NCI-H748 treated with DMSO at 0.1 percent for 48 hours (cell line): Measurements from ENCODE around the gene ANP32A.

Experiments
- DNase-seq: peaks from one replicate; lab custom pipeline; 2025; lab: John Stamatoyannopoulos, UW

ANP32A gene

GRCh38 chr15:68743256-68743655 is 77.4 kb downstream of the ANP32A start:
- no peak for DNase-seq

DNA sequence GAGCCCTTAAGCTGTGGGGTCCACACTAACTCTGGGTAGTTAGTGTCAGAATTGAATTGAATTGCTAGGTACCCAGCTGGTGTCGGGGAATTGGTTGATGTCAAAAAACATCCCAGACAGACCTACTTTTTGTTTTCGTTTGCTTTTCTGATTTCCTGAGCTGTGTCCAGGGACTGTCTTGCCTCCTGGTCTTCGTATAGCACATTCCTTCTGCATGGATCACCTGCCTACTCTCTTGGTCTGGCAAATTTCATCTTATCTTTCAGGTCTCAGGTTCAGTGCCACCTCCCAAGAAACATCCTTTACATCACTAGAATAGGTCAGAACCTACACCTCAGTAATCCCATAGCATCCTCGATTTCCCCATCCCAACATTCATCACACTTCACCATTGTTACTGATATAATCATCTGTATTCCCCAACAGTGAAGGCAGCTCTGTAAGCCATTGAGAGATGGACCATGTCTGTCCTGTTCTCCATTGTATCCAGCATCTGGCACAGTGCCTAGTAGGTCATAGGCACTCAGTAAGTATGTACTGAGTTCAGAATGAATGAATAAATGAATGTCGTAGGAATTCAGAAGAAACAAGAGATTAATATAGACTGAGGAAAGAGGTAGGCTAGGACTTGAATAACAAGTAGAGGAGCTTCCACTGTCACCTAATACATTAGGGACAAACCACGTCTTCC is 81.2 kb downstream of the ANP32A start:
- no peak for DNase-seq

GRCh38 chr15:68735610-68736009 is 85.1 kb downstream of the ANP32A start:
- DNase-seq: no peak

- no peak for DNase-seq
Measured at GRCh38 chr15:68734881-68735280, 85.8 kb downstream of the ANP32A start.

- no peak for DNase-seq
Measured at GRCh38 chr15:68734352-68734751, 86.3 kb downstream of the ANP32A start.

GRCh38 chr15:68733666-68734065 is 87.0 kb downstream of the ANP32A start:
- no peak for DNase-seq

DNA sequence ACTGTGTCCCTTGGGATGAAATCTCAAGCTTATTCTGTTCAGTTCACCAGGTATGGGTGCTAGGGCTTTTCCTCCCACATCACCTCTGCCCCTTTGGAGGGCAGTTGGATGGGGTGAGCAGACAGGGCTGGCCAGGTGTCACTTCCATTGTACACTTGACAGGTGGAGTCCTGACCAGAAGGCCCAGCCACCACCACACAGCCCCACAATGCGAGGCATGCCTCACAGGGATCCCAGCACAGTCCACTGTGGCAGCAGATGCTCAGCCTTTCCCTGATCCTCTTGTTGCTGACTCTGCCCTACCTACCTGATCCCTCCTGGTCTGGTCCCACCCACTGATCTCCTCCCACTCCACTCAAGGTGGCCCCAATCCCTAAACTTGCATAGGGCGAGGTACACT is 88.2 kb downstream of the ANP32A start:
- no peak for DNase-seq

GRCh38 chr15:68730976-68731897 is 89.5 kb downstream of the ANP32A start:
- no peak for DNase-seq

GRCh38 chr15:68730471-68730919 is 90.2 kb downstream of the ANP32A start:
- no peak for DNase-seq

DNA sequence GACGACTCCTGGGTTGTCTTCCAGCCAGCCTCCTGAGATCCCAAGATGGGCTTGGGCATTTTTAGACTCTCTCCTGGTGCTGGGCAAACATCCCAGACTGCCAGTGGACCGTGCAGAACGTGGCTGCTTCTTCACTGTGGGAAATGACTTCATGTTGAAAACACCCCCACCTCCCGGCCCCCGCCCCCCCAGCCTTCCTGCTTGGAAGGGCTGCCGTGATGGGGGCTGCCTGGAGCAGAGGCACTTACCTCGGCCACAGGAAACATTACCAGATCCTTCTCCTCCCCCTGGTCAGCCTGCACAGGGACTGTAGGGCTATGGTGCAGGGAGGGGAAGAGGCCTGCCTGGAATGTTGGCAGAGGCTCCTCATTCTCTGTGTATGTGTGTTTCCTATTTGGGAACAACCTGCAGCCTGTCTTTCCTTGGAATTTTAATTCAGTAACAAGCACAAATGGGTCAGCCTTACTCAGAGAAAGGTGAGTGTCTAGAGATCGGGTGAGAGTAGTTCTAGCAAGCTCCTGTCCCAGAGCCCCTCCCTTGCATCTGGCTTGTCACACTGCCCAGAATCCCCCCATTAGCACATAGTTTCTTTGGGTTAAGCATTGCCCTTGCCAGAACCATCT is 90.8 kb downstream of the ANP32A start:
- DNase-seq: no peak
